Stimulated activated CD4-positive, alpha-beta T cell treated with anti-CD3 and anti-CD28 coated beads, Interleukin-12 subunit alpha, Interleukin-12 subunit beta, amount 100 ng/mL, for 24 hours (primary cell): ENCODE data around the gene C11orf52.

Experiments used
- DNase-seq, 2 experiments: peaks; one replicate each; pipeline ENCODE4 v3.0.0-alpha.2; 2020; ENCODE audit warnings: low read depth in 2 of 2

Gene C11orf52

GRCh38 chr11:111938687-111939160 lies 20.0 kb downstream of the C11orf52 start:
- DNase-seq = no peak

DNA sequence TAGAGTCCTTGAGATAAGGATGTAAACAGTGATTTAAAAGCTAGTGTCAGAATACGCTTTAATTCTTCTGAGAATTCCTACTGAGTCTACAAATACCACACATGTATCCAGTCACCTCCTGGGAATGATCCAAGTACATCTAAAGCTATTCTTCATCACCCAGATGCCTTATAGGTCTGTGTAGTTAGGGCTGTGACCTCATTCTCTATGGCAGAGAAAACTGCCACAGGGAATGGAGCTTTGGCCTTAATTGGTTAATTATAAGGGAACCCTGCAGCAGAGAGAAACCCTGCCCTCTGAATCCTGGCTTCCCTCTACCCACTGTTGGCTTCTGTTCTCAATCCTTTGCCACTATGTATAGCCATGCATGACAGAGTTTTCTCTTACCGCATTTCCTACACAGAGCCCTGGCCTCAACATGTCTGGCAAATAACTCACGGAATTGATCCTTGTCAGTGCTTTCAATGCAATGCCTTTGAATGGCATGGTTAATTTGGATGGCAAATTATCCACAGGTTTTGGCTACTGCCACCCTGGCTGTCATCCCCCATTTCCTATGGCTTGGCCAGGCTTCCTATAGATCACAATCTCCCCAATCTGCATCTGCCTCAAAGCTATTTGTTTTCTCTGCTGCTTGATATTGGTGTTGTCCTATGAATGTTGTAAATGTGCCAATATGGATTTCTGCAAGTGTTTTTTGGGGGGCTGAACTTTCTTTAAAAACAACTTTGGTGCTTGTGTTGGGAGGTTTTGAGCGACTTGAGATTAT lies 21.3 kb downstream of the C11orf52 start:
- no peak for DNase-seq

- DNase-seq = no peak
Observed at GRCh38 chr11:111941963-111942362, 23.2 kb downstream of the C11orf52 start.

- no peak for DNase-seq
Observed at GRCh38 chr11:111942829-111943228, 24.1 kb downstream of the C11orf52 start.

GRCh38 chr11:111944139-111944538 lies 25.4 kb downstream of the C11orf52 start:
- no peak for DNase-seq

GRCh38 chr11:111944651-111945051 lies 25.9 kb downstream of the C11orf52 start:
- DNase-seq = no peak

DNA sequence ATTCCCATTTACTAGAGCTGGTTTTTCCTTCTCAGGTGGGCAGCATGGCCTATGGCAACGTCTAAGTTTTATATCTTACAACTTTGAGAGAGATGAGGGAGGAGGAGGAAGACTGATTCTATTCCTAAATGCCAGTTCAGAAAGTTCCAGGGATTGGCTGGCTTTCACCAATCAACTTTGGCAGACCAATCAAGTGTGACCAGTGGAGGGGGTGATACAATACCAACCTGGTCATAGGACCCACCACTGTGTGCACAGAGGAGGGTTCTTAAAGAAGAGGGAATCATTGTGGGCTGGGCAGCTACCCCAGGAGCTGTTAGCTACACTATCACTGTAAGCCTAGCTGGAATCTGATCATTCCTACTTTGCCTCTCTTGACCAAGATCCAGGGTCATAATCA lies 26.5 kb downstream of the C11orf52 start:
- DNase-seq = no peak

DNA sequence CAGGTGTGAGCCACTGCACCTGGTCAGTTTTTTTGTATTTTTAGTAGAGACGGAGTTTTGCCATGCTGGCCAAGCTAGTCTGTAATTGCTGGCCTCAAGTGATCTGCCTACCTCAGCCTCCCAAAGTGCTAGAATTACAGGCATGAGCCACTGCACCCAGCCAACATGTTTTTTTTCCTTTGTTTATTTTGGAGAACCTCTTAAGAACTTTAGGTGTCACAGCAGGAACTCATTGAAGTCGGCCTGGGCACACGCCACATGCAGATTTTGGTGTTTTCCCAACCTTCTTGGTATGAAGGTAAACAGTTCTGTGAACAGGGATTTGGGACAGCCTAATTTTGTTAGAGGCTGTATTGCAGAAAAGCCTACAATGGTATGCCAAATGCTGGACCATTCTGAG lies 27.8 kb downstream of the C11orf52 start:
- DNase-seq = no peak

- no peak for DNase-seq
Observed at GRCh38 chr11:111947143-111947542, 28.4 kb downstream of the C11orf52 start.

- no peak for DNase-seq
Observed at GRCh38 chr11:111949519-111950426, 31.1 kb downstream of the C11orf52 start.

DNA sequence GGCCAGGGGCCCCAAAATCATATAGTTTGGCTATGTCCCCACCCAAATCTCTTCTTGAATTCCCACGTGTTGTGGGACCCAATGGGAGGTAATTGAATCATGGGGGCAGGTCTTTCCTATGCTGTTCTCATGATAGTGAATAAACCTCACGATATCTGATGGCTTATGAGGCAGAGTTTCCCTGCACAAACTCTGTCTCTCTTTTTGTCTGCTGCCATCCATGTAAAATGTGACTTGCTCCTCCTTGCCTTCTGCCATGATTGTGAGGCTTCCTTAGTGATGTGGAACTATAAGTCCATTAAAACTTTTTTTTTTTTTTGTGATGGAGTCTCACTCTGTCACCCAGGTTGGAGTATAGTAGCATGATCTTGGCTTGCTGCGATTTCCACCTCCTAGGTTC lies 32.9 kb downstream of the C11orf52 start:
- DNase-seq = no peak

- no peak for DNase-seq
Observed at GRCh38 chr11:111954154-111954553, 35.4 kb downstream of the C11orf52 start.

GRCh38 chr11:111957663-111958444 lies 39.1 kb downstream of the C11orf52 start:
- DNase-seq = no peak

- DNase-seq = no peak
Observed at GRCh38 chr11:111960916-111961315, 42.2 kb downstream of the C11orf52 start.

- no peak for DNase-seq
Observed at GRCh38 chr11:111961389-111962300, 42.9 kb downstream of the C11orf52 start.

DNA sequence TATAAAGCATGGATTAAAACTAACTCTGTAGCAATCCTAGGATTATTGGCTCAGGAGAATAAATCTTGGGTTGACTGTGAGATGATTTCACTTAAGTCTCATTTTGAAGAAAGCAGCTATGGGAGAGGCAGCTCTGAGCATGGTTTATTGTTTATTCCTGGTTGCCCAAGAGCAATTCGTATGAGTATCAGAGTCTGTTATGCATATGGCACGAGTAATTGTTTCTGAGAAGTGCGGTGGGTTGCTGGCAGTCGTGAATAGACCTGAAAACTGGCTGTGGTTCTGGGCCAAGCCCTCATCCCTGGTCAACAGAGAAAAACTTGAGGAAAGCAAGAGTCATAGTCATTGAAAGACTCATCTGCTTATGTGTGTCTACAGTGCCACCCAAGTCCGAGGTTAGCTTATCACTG lies 45.2 kb downstream of the C11orf52 start:
- no peak for DNase-seq

DNA sequence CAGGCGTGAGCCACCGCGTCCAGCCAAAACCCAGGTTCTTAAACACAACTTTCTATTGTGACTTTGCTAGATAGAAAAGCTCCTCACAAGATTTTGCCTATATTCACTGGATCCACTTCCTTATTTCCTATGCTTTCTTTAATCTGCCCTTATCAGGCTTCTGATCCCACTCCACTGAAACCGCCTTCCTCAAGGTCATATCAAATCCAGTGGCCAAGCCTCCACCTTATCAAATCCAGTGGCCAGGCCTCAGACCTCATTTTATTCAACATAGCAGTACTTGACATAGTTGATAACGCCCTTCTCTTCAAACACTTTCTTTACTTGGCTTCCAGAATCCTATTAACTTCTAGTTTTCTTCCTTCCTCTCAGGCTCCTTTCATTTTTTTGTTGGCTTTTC lies 48.0 kb downstream of the C11orf52 start:
- no peak for DNase-seq

- DNase-seq = no peak
Observed at GRCh38 chr11:111967649-111968048, 48.9 kb downstream of the C11orf52 start.

GRCh38 chr11:111969344-111969743 lies 50.6 kb downstream of the C11orf52 start:
- no peak for DNase-seq

GRCh38 chr11:111974446-111974845 lies 55.7 kb downstream of the C11orf52 start:
- no peak for DNase-seq
